SHP77 (cell line): ENCODE data around the gene DPM3.
A peak's percentile ranks its signal among the peaks of the same experiment; 100 is the strongest.
"Not testable (repeated sequence)": the region's sequence is repeated elsewhere in the genome, so short reads cannot be mapped to it uniquely, and the experiment has no call there.

Source experiments
- DNase-seq, 2 experiments: peaks; one replicate each; lab custom pipeline; 2025; lab: John Stamatoyannopoulos, UW

Gene DPM3

GRCh38 chr1:155139895-155140629, at the start of gene DPM3:
Gene DPM3, minus strand, starts transcription at chr1:155140531. Its CDS starts 291 bp downstream, at chr1:155140240.
- peak; percentile 94 to 97 for DNase-seq

GRCh38 chr1:155189926-155190325, 49.6 kb upstream of the DPM3 start:
- DNase-seq, result not testable (repeated sequence)

GRCh38 chr1:155188268-155188667, 47.9 kb upstream of the DPM3 start:
- DNase-seq, result no peak

- no peak for DNase-seq
Observed at GRCh38 chr1:155187456-155187891, 47.1 kb upstream of the DPM3 start.

- DNase-seq, result no peak
Observed at GRCh38 chr1:155186794-155187455, 46.6 kb upstream of the DPM3 start.

GRCh38 chr1:155186067-155186793, 45.9 kb upstream of the DPM3 start:
- no peak for DNase-seq

GRCh38 chr1:155185783-155186066, 45.4 kb upstream of the DPM3 start:
- DNase-seq, result no peak

GRCh38 chr1:155184835-155185782, 44.8 kb upstream of the DPM3 start:
- no peak for DNase-seq

GRCh38 chr1:155184351-155184811, 44.0 kb upstream of the DPM3 start:
- no peak for DNase-seq

- no peak for DNase-seq
Observed at GRCh38 chr1:155183775-155184221, 43.5 kb upstream of the DPM3 start.

GRCh38 chr1:155182052-155182550, 41.8 kb upstream of the DPM3 start:
- no peak for DNase-seq

- no peak for DNase-seq
Observed at GRCh38 chr1:155181371-155182051, 41.2 kb upstream of the DPM3 start.

- DNase-seq, result no peak
Observed at GRCh38 chr1:155179112-155180031, 39.0 kb upstream of the DPM3 start.

- no peak for DNase-seq
Observed at GRCh38 chr1:155178441-155179111, 38.2 kb upstream of the DPM3 start.

- no peak for DNase-seq
Observed at GRCh38 chr1:155177918-155178281, 37.6 kb upstream of the DPM3 start.

GRCh38 chr1:155177192-155177917, 37.0 kb upstream of the DPM3 start:
- no peak for DNase-seq

- peak; percentile 84 to 88 for DNase-seq
Observed at GRCh38 chr1:155176544-155177071, 36.3 kb upstream of the DPM3 start.

- DNase-seq, result peak; percentile 30 to 60
Observed at GRCh38 chr1:155175927-155176371, 35.6 kb upstream of the DPM3 start.
